ENCODE measurements around the gene WWOX. TPM values are rescaled to one million over a fixed set of nuclear protein-coding genes. Genes with fewer than 3 reads are reported as not detected.

WWOX gene
- total RNA-seq, 1 experiment from 2014 or later = 35.6 TPM

- Histone ChIP-seq H3K9me3 (ENCODE audit: insufficient read depth, low read depth) (no peaks in the 10 kb centered on the region), H3K27me3 (ENCODE audit: insufficient read depth, low read depth) (no peaks in the 10 kb centered on the region), H3K27ac (no peak overlapping the region), H3K79me2 (ENCODE audit: low read depth) (no peaks in the 10 kb centered on the region), H3K36me3 (ENCODE audit: low read depth) (no peaks in the 10 kb centered on the region), H2AFZ (no peak overlapping the region), H3K9me2 (ENCODE audit: insufficient read depth) (no peaks in the 10 kb centered on the region), H3K4me2 (no peak overlapping the region), H3K4me1 (replicated peaks; ENCODE audit: insufficient read depth) (no peaks in the 10 kb centered on the region), H3K4me3 (no peak overlapping the region), H3F3A (ENCODE audit: insufficient read depth, low read depth) (no peaks in the 10 kb centered on the region), H4K20me1 (ENCODE audit: insufficient read depth) (no peaks in the 10 kb centered on the region)
- CTCF ChIA-PET = no interaction called here
- POLR2A ChIA-PET (ENCODE audit: unreplicated experiment) = no interaction called here
- no peak for TF ChIP-seq CTCF (conservative IDR thresholded peaks at IDR 0.05)
- TF ChIP-seq EZH2 (IDR thresholded peaks at IDR 0.05; ENCODE audit: low read depth) = no peak
- intact Hi-C loops (cut with micrococcal nuclease; ENCODE audit: unreplicated experiment) = no loop called here
- no peak for DNase-seq
- BruUV-seq (replicated peaks) = no TSS peak
These were observed 706.1 kb downstream of the WWOX start for GRCh38 chr16:78805556-78805955.

- TF ChIP-seq EZH2 (IDR thresholded peaks at IDR 0.05; ENCODE audit: low read depth) = no peak
- TF ChIP-seq CTCF (conservative IDR thresholded peaks at IDR 0.05) = no peak
- Histone ChIP-seq H3K9me2 (ENCODE audit: insufficient read depth) (no peaks in the 10 kb centered on the region), H3K4me3 (no peak overlapping the region), H2AFZ (no peak overlapping the region), H3K79me2 (ENCODE audit: low read depth) (no peaks in the 10 kb centered on the region), H4K20me1 (ENCODE audit: insufficient read depth) (no peaks in the 10 kb centered on the region), H3K4me1 (replicated peaks; ENCODE audit: insufficient read depth) (no peaks in the 10 kb centered on the region), H3F3A (ENCODE audit: insufficient read depth, low read depth) (no peaks in the 10 kb centered on the region), H3K4me2 (no peak overlapping the region), H3K27ac (no peak overlapping the region), H3K9me3 (ENCODE audit: insufficient read depth, low read depth) (no peaks in the 10 kb centered on the region), H3K27me3 (ENCODE audit: insufficient read depth, low read depth) (no peaks in the 10 kb centered on the region), H3K36me3 (ENCODE audit: low read depth) (no peaks in the 10 kb centered on the region)
- intact Hi-C loops (cut with micrococcal nuclease; ENCODE audit: unreplicated experiment) = no loop called here
- no peak for DNase-seq
- no TSS peak for BruUV-seq (replicated peaks)
- ChIA-PET POLR2A (ENCODE audit: unreplicated experiment) (no interaction called here), CTCF (no interaction called here)
These were observed 711.8 kb downstream of the WWOX start for GRCh38 chr16:78811247-78811646.

- ChIA-PET POLR2A (ENCODE audit: unreplicated experiment) (no interaction called here), CTCF (no interaction called here)
- no peak for DNase-seq
- Histone ChIP-seq H3K27ac (no peak overlapping the region), H4K20me1 (ENCODE audit: insufficient read depth) (no peaks in the 10 kb centered on the region), H3K4me1 (replicated peaks; ENCODE audit: insufficient read depth) (no peaks in the 10 kb centered on the region), H3K4me3 (no peak overlapping the region), H3K79me2 (ENCODE audit: low read depth) (no peaks in the 10 kb centered on the region), H3K36me3 (ENCODE audit: low read depth) (no peaks in the 10 kb centered on the region), H3K9me3 (ENCODE audit: insufficient read depth, low read depth) (no peaks in the 10 kb centered on the region), H3F3A (ENCODE audit: insufficient read depth, low read depth) (no peaks in the 10 kb centered on the region), H3K4me2 (no peak overlapping the region), H2AFZ (no peak overlapping the region), H3K9me2 (ENCODE audit: insufficient read depth) (no peaks in the 10 kb centered on the region), H3K27me3 (ENCODE audit: insufficient read depth, low read depth) (no peaks in the 10 kb centered on the region)
- TF ChIP-seq EZH2 (IDR thresholded peaks at IDR 0.05; ENCODE audit: low read depth) = no peak
- TF ChIP-seq CTCF (conservative IDR thresholded peaks at IDR 0.05) = no peak
- no TSS peak for BruUV-seq (replicated peaks)
- intact Hi-C loops (cut with micrococcal nuclease; ENCODE audit: unreplicated experiment) = no loop called here
These were observed 713.1 kb downstream of the WWOX start for GRCh38 chr16:78812582-78812981.

All from PC-9 (cell line).